Measurements from ENCODE around the gene NOL4L.

DNA sequence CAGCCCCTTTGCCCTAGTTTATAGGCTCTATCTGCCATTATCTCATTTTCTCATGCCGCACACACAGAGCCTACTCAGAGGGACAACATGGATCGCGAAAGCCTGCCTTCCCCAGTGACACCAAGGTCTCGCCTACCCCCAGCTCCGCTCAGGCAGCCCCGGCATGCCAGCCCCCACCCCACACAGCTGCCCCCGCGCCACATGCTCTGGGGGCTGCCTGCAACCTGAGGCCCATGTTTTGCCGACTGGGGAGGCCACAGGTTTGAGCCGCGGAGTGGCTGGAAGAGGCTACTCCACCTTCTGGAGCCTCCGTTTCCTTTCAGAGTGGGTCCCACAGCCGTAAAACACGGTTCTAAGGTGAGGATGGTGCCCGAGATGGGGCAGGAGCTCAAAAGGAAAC is 124.9 kb downstream of the NOL4L start:
- TF ChIP-seq, protein P1, sequence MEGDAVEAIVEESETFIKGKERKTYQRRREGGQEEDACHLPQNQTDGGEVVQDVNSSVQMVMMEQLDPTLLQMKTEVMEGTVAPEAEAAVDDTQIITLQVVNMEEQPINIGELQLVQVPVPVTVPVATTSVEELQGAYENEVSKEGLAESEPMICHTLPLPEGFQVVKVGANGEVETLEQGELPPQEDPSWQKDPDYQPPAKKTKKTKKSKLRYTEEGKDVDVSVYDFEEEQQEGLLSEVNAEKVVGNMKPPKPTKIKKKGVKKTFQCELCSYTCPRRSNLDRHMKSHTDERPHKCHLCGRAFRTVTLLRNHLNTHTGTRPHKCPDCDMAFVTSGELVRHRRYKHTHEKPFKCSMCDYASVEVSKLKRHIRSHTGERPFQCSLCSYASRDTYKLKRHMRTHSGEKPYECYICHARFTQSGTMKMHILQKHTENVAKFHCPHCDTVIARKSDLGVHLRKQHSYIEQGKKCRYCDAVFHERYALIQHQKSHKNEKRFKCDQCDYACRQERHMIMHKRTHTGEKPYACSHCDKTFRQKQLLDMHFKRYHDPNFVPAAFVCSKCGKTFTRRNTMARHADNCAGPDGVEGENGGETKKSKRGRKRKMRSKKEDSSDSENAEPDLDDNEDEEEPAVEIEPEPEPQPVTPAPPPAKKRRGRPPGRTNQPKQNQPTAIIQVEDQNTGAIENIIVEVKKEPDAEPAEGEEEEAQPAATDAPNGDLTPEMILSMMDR (IDR thresholded peaks at IDR 0.05): no peak
- no peak for TF ChIP-seq EP300 (IDR thresholded peaks at IDR 0.05)
